ENCODE measurements around the gene AP1AR. TPM values are rescaled to one million over a fixed set of nuclear protein-coding genes. Genes with fewer than 3 reads are reported as not detected.

Gene AP1AR
- total RNA-seq, 1 donor from 2014 or later = 37.7 TPM

DNA sequence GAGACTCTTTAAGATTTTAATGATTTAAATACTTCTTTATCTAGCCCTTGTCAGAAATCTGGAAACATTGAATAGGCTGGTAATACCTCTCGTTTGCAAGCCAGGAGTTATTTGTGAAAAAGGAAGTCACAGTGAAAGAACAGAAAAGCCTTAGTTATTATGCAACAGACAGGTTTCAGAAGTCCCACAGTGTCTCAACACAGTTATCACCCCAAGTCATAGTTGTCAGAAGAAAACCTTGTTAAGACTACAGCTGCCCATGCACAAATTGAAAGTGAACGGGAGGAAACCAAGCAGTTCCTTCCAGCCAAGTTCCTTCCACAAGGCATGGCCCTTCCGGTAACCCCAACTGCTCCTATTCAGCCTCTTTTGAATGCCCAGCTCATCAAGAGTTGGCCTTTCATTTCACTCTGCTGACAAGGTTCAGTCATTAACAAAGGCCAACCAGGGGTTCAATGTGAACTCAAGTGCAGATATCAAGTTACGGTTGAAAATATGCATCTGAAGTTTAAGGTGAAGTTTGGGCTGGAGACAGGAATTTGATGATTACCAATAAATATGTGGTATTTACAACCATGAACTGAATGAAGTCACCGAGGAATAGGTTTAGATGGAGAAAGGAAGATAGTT lies 81.1 kb downstream of the AP1AR start:
- no peak for DNase-seq (ENCODE audit: low read depth in 2 of 2)

DNA sequence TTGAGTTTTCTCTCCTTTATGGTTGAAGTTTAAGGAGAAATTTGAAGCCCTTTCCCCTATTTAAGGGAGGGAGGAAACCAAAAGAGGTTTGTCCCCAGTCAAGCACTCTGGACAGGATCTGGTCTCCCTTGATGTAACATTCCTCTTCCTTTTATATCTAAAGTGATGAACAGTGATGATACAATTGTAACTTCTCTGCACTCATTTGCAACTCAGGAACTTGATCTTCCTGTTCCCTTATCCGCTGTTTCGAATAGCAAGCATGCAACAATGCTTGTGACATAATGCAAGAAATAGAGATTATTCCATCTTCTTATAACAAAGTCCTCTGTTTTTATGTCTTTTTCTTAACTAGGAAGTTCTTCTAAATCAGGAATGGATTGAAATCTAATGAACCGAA lies 83.9 kb downstream of the AP1AR start:
- peak in 1 of 2 donors; percentile 25 for DNase-seq (ENCODE audit: low read depth in 2 of 2)

DNA sequence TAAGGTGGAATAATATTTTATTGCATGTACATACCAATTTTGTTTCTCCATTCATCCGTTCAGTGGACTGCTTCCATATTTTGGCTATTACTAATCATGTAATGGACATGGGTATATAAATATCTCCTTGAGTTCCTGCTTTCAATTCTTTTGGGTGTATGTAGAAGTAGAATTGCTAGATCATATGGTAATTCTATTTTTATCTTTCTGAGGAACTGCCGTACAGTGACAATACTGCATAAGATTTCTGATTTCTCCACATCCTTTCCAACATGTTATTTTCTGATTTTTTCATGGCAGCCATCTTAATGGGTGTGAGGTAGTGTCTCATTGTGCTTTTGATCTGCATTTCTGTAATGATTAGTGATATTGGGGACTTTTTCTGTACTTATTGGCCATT lies 84.8 kb downstream of the AP1AR start:
- DNase-seq (ENCODE audit: low read depth in 2 of 2) = no peak

DNA sequence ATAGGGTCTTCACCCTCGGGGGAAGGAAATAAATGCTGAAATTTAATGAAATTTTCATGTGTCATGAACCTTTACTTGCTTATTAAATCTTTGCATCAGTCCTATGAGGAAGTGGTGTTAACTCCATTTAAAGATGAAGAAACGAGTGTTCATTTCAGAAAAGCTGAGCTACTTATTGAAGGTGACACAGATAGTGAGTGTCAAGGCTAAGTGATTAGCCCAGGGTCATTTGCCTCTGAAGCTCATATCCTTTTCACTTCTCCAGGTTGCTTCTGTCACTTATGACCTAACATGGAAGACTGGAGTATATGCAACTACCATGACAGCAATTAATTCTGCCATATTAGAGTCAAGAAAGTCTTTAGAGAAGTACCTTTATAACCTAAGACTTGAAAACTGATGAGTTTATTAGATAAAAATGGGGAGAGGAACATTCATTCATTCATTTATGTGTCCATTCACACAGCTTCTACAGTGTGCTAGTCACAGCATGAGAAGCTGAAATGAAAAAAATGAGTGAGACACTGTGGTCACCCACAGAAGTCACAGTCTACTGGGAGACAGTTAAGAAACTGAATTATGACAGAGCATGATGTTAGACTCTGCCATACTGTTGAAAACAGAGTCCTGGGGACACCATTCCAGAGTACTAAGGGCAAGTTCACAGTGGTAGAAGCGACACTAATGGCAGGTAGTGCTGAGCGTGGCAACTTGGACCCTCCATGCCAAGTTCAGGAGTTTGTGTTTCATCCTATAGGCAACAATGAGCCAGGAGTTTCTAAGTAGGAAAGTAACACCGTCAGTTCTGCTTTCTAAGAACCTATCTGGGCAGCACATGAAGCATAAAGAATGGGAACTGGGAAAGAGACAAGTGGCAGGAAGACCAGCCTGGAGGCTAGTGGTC lies 86.9 kb downstream of the AP1AR start:
- no peak for DNase-seq (ENCODE audit: low read depth in 2 of 2)

Other genes starting within 250 kb of the AP1AR start
- 6.8 and 8.1 TPM in 2 replicates for gene FAM241A, start 86.3 kb upstream of the AP1AR start, total RNA-seq
- gene TIFA, start 54.1 kb downstream of the AP1AR start, total RNA-seq = 10.2 and 16.1 TPM in 2 replicates
- gene ALPK1, start 65.6 kb downstream of the AP1AR start, total RNA-seq = 1.1 and 1.2 TPM in 2 replicates

Data from lung microvascular endothelial cell (primary cell).